Right atrium auricular region (tissue), 2 donors: ENCODE measurements around the gene TTL. TPM values are rescaled to one million over a fixed set of nuclear protein-coding genes. Genes with fewer than 3 reads are reported as not detected.
"Not testable (repeated sequence)": the region's sequence is repeated elsewhere in the genome, so short reads cannot be mapped to it uniquely, and the experiment has no call there.

Experiments
- DNase-seq: peaks from one replicate; pipeline ENCODE4 v3.0.0-alpha.2; 2019; ENCODE audit warnings: low spot score
- H3K27ac ChIP-seq, 2 donors: fragments of 200-600 bp; sonication (generic); 1 replicate in 1 of 2; 2 replicates in 1 of 2; pipeline ENCODE4 v1.5.1; 2016 to 2019
- H3K27me3 ChIP-seq, 2 donors: fragments of 200-600 bp; sonication (generic); one replicate each; pipeline versions ENCODE4 v1.5.1 to v1.6.0; 2017 to 2019
- H3K36me3 ChIP-seq: fragments of 200-600 bp; sonication (generic); one replicate; pipeline ENCODE4 v1.5.1; 2016
- H3K4me1 ChIP-seq, 2 donors: fragments of 200-600 bp; sonication (generic); one replicate each; pipeline versions ENCODE4 v1.5.1 to v1.6.0; 2017 to 2019
- H3K4me3 ChIP-seq, 2 donors: fragments of 200-600 bp; sonication (generic); 1 replicate in 1 of 2; 2 replicates in 1 of 2; pipeline ENCODE4 v1.5.1; 2017 to 2019; ENCODE audit warnings: mild to moderate bottlenecking in 1 of 2, moderate library complexity in 1 of 2
- H3K9me3 ChIP-seq, 2 donors: fragments of 200-600 bp; sonication (generic); one replicate each; pipeline ENCODE4 v1.5.1; 2019
- CTCF ChIP-seq, 2 donors: fragments of 200-600 bp; sonication (generic); IDR thresholded peaks; one replicate each; pipeline ENCODE4 v1.5.1; 2019; ENCODE audit warnings: antibody characterized with exemption in 2 of 2
- total RNA-seq, 2 donors: library from RNA; depleted of rRNA; stranded (reverse); fragments of >200 nt; gene quantifications; one replicate each; pipeline ENCODE4 v1.1.0, GENCODE V29; 2016

The TTL gene
- total RNA-seq, 2 donors from 2014 or later: 24.9 to 32.4 TPM

- H3K27me3 ChIP-seq, H3K36me3 ChIP-seq, DNase-seq, H3K9me3 ChIP-seq, H3K4me1 ChIP-seq, H3K4me3 ChIP-seq, H3K27ac ChIP-seq: not testable (repeated sequence)
Observed at GRCh38 chr2:112438603-112439261, 43.2 kb upstream of the TTL start.

- H3K9me3 ChIP-seq: not testable (repeated sequence)
Observed at GRCh38 chr2:112444256-112444655, 37.7 kb upstream of the TTL start.

GRCh38 chr2:112449854-112450253 is 32.1 kb upstream of the TTL start:
- Histone ChIP-seq H3K36me3 (no peaks in the 10 kb centered on the region), H3K27ac (no peak overlapping the region), H3K4me1 (no peaks in the 10 kb centered on the region), H3K27me3 (no peaks in the 10 kb centered on the region), H3K9me3 (peaks cover 0 to 7% of the 10 kb centered on the region in 2 donors), H3K4me3 (no peak overlapping the region)
- TF ChIP-seq CTCF (IDR thresholded peaks at IDR 0.05): no peak
- no peak for DNase-seq

More at GRCh38 chr2:112444256-112444655, 37.7 kb upstream of the TTL start:
- not testable (repeated sequence) for H3K36me3 ChIP-seq, H3K27ac ChIP-seq, H3K4me3 ChIP-seq, H3K4me1 ChIP-seq, H3K27me3 ChIP-seq, DNase-seq

- H3K4me1 ChIP-seq: no peaks in the 10 kb centered on the region
- no peak overlapping the region for H3K4me3 ChIP-seq
- peaks cover 0 to 7% of the 10 kb centered on the region in 2 donors for H3K9me3 ChIP-seq
- no peaks in the 10 kb centered on the region for H3K36me3 ChIP-seq
- DNase-seq: no peak
- H3K27ac ChIP-seq: no peak overlapping the region
- no peaks in the 10 kb centered on the region for H3K27me3 ChIP-seq
- TF ChIP-seq CTCF (IDR thresholded peaks at IDR 0.05): no peak
Observed at GRCh38 chr2:112451317-112451716, 30.6 kb upstream of the TTL start.

- Histone ChIP-seq H3K4me3 (no peak overlapping the region), H3K27ac (no peak overlapping the region), H3K9me3 (peaks cover 0 to 6% of the 10 kb centered on the region in 2 donors), H3K36me3 (no peaks in the 10 kb centered on the region), H3K27me3 (no peaks in the 10 kb centered on the region), H3K4me1 (no peaks in the 10 kb centered on the region)
- DNase-seq: no peak
- TF ChIP-seq CTCF (IDR thresholded peaks at IDR 0.05): no peak
Observed at GRCh38 chr2:112454586-112454985, 27.4 kb upstream of the TTL start.

- H3K4me1 ChIP-seq: no peaks in the 10 kb centered on the region
- no peaks in the 10 kb centered on the region for H3K9me3 ChIP-seq
- no peaks in the 10 kb centered on the region for H3K27me3 ChIP-seq
- H3K27ac ChIP-seq: no peak overlapping the region
- no peak overlapping the region for H3K4me3 ChIP-seq
- no peak for DNase-seq
- H3K36me3 ChIP-seq: no peaks in the 10 kb centered on the region
- TF ChIP-seq CTCF (IDR thresholded peaks at IDR 0.05): no peak
Observed at GRCh38 chr2:112459372-112459771, 22.6 kb upstream of the TTL start.

- H3K27ac ChIP-seq: no peak overlapping the region
- no peaks in the 10 kb centered on the region for H3K4me1 ChIP-seq
- no peaks in the 10 kb centered on the region for H3K36me3 ChIP-seq
- no peak for DNase-seq
- H3K9me3 ChIP-seq: no peaks in the 10 kb centered on the region
- TF ChIP-seq CTCF (IDR thresholded peaks at IDR 0.05): no peak
- no peaks in the 10 kb centered on the region for H3K27me3 ChIP-seq
- no peak overlapping the region for H3K4me3 ChIP-seq
Observed at GRCh38 chr2:112462178-112462577, 19.8 kb upstream of the TTL start.
